ENCODE results near the gene CKS1B.

The CKS1B gene

GRCh38 chr1:155012776-155013602 lies 38.5 kb downstream of the CKS1B start:
- TF ChIP-seq FOXM1 (IDR thresholded peaks at IDR 0.05; ENCODE audit: borderline replicate concordance, low read depth) = no peak

- no peak for TF ChIP-seq FOXM1 (IDR thresholded peaks at IDR 0.05; ENCODE audit: borderline replicate concordance, low read depth)
- no peak for TF ChIP-seq YY1 (IDR thresholded peaks at IDR 0.05; ENCODE audit: low read depth)
- no peak for TF ChIP-seq TEAD4 (IDR thresholded peaks at IDR 0.05)
- TF ChIP-seq RAD21 (IDR thresholded peaks at IDR 0.05; ENCODE audit: low read depth) = no peak
- TF ChIP-seq EP300 (IDR thresholded peaks at IDR 0.05; ENCODE audit: borderline replicate concordance) = no peak
- no peak for TF ChIP-seq REST (IDR thresholded peaks at IDR 0.05; ENCODE audit: low read depth)
- TF ChIP-seq CREB1 (IDR thresholded peaks at IDR 0.05; ENCODE audit: low read depth) = no peak
Observed at GRCh38 chr1:155013632-155014031, 39.2 kb downstream of the CKS1B start.

- no peak for TF ChIP-seq TEAD4 (IDR thresholded peaks at IDR 0.05)
- no peak for TF ChIP-seq YY1 (IDR thresholded peaks at IDR 0.05; ENCODE audit: low read depth)
- TF ChIP-seq TCF12 (IDR thresholded peaks at IDR 0.05; ENCODE audit: low read depth) = no peak
- TF ChIP-seq EGR1 (IDR thresholded peaks at IDR 0.05) = no peak
- no peak for TF ChIP-seq RAD21 (IDR thresholded peaks at IDR 0.05; ENCODE audit: low read depth)
- TF ChIP-seq MAX (IDR thresholded peaks at IDR 0.05) = no peak
- no peak for TF ChIP-seq FOXM1 (IDR thresholded peaks at IDR 0.05; ENCODE audit: borderline replicate concordance, low read depth)
- no peak for TF ChIP-seq REST (IDR thresholded peaks at IDR 0.05; ENCODE audit: low read depth)
- no peak for TF ChIP-seq TAF1 (IDR thresholded peaks at IDR 0.05; ENCODE audit: low read depth)
- no peak for TF ChIP-seq CEBPB (IDR thresholded peaks at IDR 0.05)
- TF ChIP-seq EP300 (IDR thresholded peaks at IDR 0.05; ENCODE audit: borderline replicate concordance) = no peak
- TF ChIP-seq ZBTB7A (IDR thresholded peaks at IDR 0.05; ENCODE audit: low read depth) = no peak
- no peak for TF ChIP-seq USF1 (IDR thresholded peaks at IDR 0.05)
- no peak for TF ChIP-seq CREB1 (IDR thresholded peaks at IDR 0.05; ENCODE audit: low read depth)
- no peak for TF ChIP-seq NFIC (IDR thresholded peaks at IDR 0.05)
Observed at GRCh38 chr1:155014709-155015508, 40.4 kb downstream of the CKS1B start.

- TF ChIP-seq TAF1 (IDR thresholded peaks at IDR 0.05; ENCODE audit: low read depth) (no peak), MAX (IDR thresholded peaks at IDR 0.05) (no peak), CEBPB (IDR thresholded peaks at IDR 0.05) (no peak), TCF12 (IDR thresholded peaks at IDR 0.05; ENCODE audit: low read depth) (no peak), FOXM1 (IDR thresholded peaks at IDR 0.05; ENCODE audit: borderline replicate concordance, low read depth) (no peak), ZBTB7A (IDR thresholded peaks at IDR 0.05; ENCODE audit: low read depth) (no peak), EGR1 (IDR thresholded peaks at IDR 0.05) (no peak), EP300 (IDR thresholded peaks at IDR 0.05; ENCODE audit: borderline replicate concordance) (no peak), NFIC (IDR thresholded peaks at IDR 0.05) (no peak), TEAD4 (IDR thresholded peaks at IDR 0.05) (no peak), RAD21 (IDR thresholded peaks at IDR 0.05; ENCODE audit: low read depth) (no peak), USF1 (IDR thresholded peaks at IDR 0.05) (no peak), REST (IDR thresholded peaks at IDR 0.05; ENCODE audit: low read depth) (no peak), YY1 (IDR thresholded peaks at IDR 0.05; ENCODE audit: low read depth) (no peak)
Observed at GRCh38 chr1:155015527-155016230, 41.2 kb downstream of the CKS1B start.
